Measurements from ENCODE around the gene MS4A10.

DNA sequence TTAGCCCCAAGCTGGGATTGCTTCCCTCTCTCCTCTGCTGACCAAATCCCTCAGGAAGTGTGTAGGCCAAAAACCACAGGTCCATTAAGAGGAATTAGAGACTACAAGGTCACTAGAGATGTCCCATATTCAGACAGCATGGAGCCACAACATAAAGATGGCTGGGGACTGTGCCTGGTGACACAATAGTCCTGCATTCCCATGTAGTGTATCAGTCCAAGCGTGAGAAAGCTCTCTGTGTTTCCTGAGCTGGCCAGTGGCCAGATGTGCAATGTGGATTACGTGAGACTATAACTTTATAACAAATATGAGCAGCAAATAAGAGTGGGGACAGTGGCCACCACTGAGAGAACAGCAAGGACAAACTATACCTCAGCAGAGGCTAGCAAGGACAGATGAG lies 7.6 kb upstream of the MS4A10 start:
- TF ChIP-seq, protein P1, sequence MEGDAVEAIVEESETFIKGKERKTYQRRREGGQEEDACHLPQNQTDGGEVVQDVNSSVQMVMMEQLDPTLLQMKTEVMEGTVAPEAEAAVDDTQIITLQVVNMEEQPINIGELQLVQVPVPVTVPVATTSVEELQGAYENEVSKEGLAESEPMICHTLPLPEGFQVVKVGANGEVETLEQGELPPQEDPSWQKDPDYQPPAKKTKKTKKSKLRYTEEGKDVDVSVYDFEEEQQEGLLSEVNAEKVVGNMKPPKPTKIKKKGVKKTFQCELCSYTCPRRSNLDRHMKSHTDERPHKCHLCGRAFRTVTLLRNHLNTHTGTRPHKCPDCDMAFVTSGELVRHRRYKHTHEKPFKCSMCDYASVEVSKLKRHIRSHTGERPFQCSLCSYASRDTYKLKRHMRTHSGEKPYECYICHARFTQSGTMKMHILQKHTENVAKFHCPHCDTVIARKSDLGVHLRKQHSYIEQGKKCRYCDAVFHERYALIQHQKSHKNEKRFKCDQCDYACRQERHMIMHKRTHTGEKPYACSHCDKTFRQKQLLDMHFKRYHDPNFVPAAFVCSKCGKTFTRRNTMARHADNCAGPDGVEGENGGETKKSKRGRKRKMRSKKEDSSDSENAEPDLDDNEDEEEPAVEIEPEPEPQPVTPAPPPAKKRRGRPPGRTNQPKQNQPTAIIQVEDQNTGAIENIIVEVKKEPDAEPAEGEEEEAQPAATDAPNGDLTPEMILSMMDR (IDR thresholded peaks at IDR 0.05), result no peak
- no peak for TF ChIP-seq POLR2A (IDR thresholded peaks at IDR 0.05)
- TF ChIP-seq POLR2AphosphoS5 (IDR thresholded peaks at IDR 0.05), result no peak

All from breast epithelium (tissue), 3 donors.